Liver (tissue), 9 donors: ENCODE measurements around the gene SLC2A4RG. TPM values are rescaled to one million over a fixed set of nuclear protein-coding genes. Genes with fewer than 3 reads are reported as not detected.

Experiments used
- DNase-seq: peaks from one replicate; pipeline ENCODE4 v3.0.0-alpha.2; 2017; ENCODE audit warnings: low spot score
- H3K27ac ChIP-seq, 2 donors: one replicate each; pipeline ENCODE4 v1.7.0; 2013; ENCODE audit warnings: inconsistent platforms in 2 of 2, low read length in 2 of 2, control low read depth in 1 of 2, low read depth in 1 of 2, mild to moderate bottlenecking in 1 of 2
- H3K27me3 ChIP-seq, 4 donors: one replicate each; pipeline versions ENCODE4 v1.6.1 to v1.7.0; 2013; ENCODE audit warnings: low read length in 3 of 4, inconsistent platforms in 1 of 4, mild to moderate bottlenecking in 1 of 4, moderate library complexity in 1 of 4; ENCODE audit not compliant: control insufficient read depth in 4 of 4, insufficient read depth in 4 of 4
- H3K36me3 ChIP-seq, 4 donors: one replicate each; pipeline versions ENCODE4 v1.6.1 to v1.7.0; 2013; ENCODE audit warnings: low read length in 3 of 4, mild to moderate bottlenecking in 3 of 4, low read depth in 1 of 4, moderate library complexity in 1 of 4; ENCODE audit not compliant: control insufficient read depth in 4 of 4, insufficient read depth in 3 of 4
- H3K4me1 ChIP-seq, 4 donors: one replicate each; pipeline versions ENCODE4 v1.6.1 to v1.7.0; 2013; ENCODE audit warnings: low read length in 3 of 4, mild to moderate bottlenecking in 3 of 4, moderate library complexity in 1 of 4; ENCODE audit not compliant: control insufficient read depth in 4 of 4, insufficient read depth in 4 of 4
- H3K4me3 ChIP-seq, 3 donors: one replicate each; pipeline versions ENCODE4 v1.6.1 to v1.7.0; 2013; ENCODE audit warnings: low read length in 3 of 3, control low read depth in 1 of 3, low read depth in 1 of 3, mild to moderate bottlenecking in 1 of 3
- H3K9ac ChIP-seq, 2 donors: one replicate each; pipeline ENCODE4 v1.7.0; 2013; ENCODE audit warnings: low read length in 2 of 2, mild to moderate bottlenecking in 2 of 2, moderate library complexity in 2 of 2, control low read depth in 1 of 2, low read depth in 1 of 2
- H3K9me3 ChIP-seq, 4 donors: one replicate each; pipeline versions ENCODE4 v1.6.1 to v1.7.0; 2013; ENCODE audit warnings: low read length in 3 of 4; ENCODE audit not compliant: control insufficient read depth in 4 of 4
- EGR1 ChIP-seq, 2 donors: IDR thresholded peaks; 2 replicates each; pipeline ENCODE4 v1.6.1; 2016 to 2018; ENCODE audit warnings: antibody characterized with exemption in 2 of 2, low read depth in 2 of 2
- FOXA2 ChIP-seq: IDR thresholded peaks from 2 replicates; pipeline ENCODE4 v1.6.1; 2016; ENCODE audit warnings: antibody characterized with exemption
- HNF4A ChIP-seq, 2 donors: conservative IDR thresholded peaks; 2 replicates each; pipeline ENCODE4 v1.6.1; 2016; ENCODE audit warnings: antibody characterized with exemption in 2 of 2, mild to moderate bottlenecking in 2 of 2
- HNF4G ChIP-seq: IDR thresholded peaks from 2 replicates; pipeline ENCODE4 v1.6.1; 2016; ENCODE audit warnings: antibody characterized with exemption
- JUND ChIP-seq, 2 donors: IDR thresholded peaks; 2 replicates each; pipeline ENCODE4 v1.6.1; 2016; ENCODE audit warnings: antibody characterized with exemption in 2 of 2
- NR2F2 ChIP-seq: IDR thresholded peaks from 2 replicates; pipeline ENCODE4 v1.6.1; 2016; ENCODE audit warnings: antibody characterized with exemption
- RAD21 ChIP-seq, 2 donors: IDR thresholded peaks; 2 replicates each; pipeline ENCODE4 v1.6.1; 2016; ENCODE audit warnings: antibody characterized with exemption in 2 of 2, mild to moderate bottlenecking in 2 of 2
- RXRA ChIP-seq, 2 donors: IDR thresholded peaks; 2 replicates each; pipeline ENCODE4 v1.6.1; 2017 to 2018; ENCODE audit warnings: antibody characterized with exemption in 2 of 2, mild to moderate bottlenecking in 1 of 2
- SP1 ChIP-seq: IDR thresholded peaks from 2 replicates; pipeline ENCODE4 v1.6.1; 2018; ENCODE audit warnings: antibody characterized with exemption, mild to moderate bottlenecking
- TAF1 ChIP-seq: conservative IDR thresholded peaks from 2 replicates; pipeline ENCODE4 v1.6.1; 2016; ENCODE audit warnings: antibody characterized with exemption, mild to moderate bottlenecking
- YY1 ChIP-seq: IDR thresholded peaks from 2 replicates; pipeline ENCODE4 v1.6.1; 2016; ENCODE audit warnings: antibody characterized with exemption, mild to moderate bottlenecking
- whole genome bisulfite sequencing: extraction: QIAGEN DNeasy Blood & Tissue Kit; methylation state at CpG from one replicate; pipeline ENCODE4 v1.1.7; 2013; 5-methylcytosine and 5-hydroxymethylcytosine counted together
- polyA plus RNA-seq, 2 donors: library from polyadenylated mRNA; stranded (reverse) in 1 of 2; unstranded in 1 of 2; fragments of 200-250 nt in 1 of 2; fragments of >200 nt in 1 of 2; fragmentation: Nextera tagmentation in 1 of 2; extraction: Ambion mirVana in 1 of 2; gene quantifications; one replicate each; pipeline versions ENCODE4 v1.2.1 to v1.2.3, GENCODE V29; 2013 to 2015
- total RNA-seq, 2 donors: library from RNA; depleted of rRNA; stranded (reverse); fragments of >200 nt; gene quantifications; one replicate each; pipeline ENCODE4 v1.2.3, GENCODE V29; 2014
- TF ChIP-seq, protein P1 (sequence below): IDR thresholded peaks from 2 replicates; pipeline ENCODE4 v1.6.1; 2016; ENCODE audit warnings: antibody characterized with exemption
- TF ChIP-seq, protein P2 (sequence below): IDR thresholded peaks from 2 replicates; pipeline ENCODE4 v1.6.1; 2016; ENCODE audit warnings: antibody characterized with exemption, mild to moderate bottlenecking
- TF ChIP-seq, protein P3 (sequence below): fragments of 150-350 bp; IDR thresholded peaks from 2 replicates; pipeline ENCODE4 v1.5.1; 2017; ENCODE audit warnings: improper control_type of control experiment, low read depth, low read length; ENCODE audit not compliant: missing input control
- TF ChIP-seq, protein P4 (sequence below): IDR thresholded peaks from 2 replicates; pipeline ENCODE4 v1.6.1; 2016; ENCODE audit warnings: antibody characterized with exemption
- donor health status: healthy.
- donor health status: healthy.
- donor health status: healthy.
- donor health status: healthy.
- donor health status: healthy.

The SLC2A4RG gene
- total and polyA plus RNA-seq, 4 donors, result 22.2 to 39.7 (median 29.4) TPM

DNA sequence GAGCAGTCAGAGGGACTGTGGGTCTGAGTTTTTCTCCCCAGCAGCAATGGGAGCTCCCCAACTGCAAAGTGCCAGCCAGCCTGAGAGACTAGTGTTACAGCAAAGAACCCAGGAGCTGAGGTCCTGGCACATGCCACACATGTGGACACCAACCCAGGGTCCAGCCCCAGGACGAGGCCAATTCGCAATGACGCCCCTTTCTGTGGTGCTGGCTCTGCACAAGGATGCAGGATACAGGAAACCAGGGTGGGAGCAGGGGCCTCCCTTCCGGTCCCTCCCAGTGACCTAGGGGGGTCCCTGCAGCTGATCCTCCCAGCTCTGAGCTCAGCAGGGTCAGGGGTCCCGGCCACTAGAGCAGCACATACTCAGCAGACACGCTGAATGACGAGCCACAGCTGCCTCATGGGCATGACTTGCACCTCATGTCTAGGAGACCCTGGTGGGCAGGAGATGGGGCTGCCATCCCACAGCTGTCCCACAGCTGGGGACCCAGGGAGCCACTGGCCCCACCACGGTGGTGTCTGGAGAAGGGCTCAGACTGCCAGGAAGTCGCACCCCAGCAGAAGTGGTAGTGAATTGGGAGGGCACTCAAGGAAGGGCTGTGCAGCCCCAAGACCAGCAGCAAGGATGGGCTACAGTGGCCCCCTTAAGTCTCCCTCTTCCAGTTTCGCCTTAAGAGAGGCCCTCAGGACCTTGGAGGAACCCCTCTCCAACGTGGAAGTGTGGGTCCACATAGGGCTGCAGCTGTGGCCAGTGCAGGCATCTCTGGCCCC is 35.4 kb upstream of the SLC2A4RG start:
- peaks cover 5 to 24% (median 20%) of the 10 kb centered on the region in 4 donors for H3K4me1 ChIP-seq
- 91% methylated on average over 11 of the region's 11 CpGs for WGBS
- no peak overlapping the region for H3K27ac ChIP-seq
- H3K4me3 ChIP-seq, result no peak overlapping the region
- H3K9ac ChIP-seq, result no peak overlapping the region
- H3K36me3 ChIP-seq, result peaks cover 0 to 25% (median 9%) of the 10 kb centered on the region in 4 donors
- no peak for DNase-seq
- no peaks in the 10 kb centered on the region for H3K27me3 ChIP-seq
- no peaks in the 10 kb centered on the region for H3K9me3 ChIP-seq
- no peak for TF ChIP-seq RXRA (IDR thresholded peaks at IDR 0.05)
- TF ChIP-seq, protein P1, sequence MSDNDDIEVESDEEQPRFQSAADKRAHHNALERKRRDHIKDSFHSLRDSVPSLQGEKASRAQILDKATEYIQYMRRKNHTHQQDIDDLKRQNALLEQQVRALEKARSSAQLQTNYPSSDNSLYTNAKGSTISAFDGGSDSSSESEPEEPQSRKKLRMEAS, result no peak
- TF ChIP-seq NR2F2, result no peak

DNA sequence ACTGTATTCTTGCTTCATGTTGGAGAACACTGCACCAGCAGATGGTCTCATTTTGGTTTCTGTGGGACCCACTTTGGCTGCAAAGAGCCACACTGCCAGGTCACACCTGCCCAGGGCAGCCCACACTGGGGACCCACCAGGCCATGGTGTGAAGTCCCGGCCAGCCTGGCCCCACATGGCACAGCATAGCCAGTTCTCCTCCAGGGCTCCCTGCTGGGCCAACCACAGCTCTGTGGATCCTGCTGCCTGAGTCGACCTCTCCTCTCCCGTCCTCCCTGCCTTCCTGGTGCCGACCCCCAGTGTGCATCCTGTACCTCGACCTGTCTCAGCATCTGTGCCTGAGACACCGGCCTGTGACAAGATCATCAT is 34.8 kb upstream of the SLC2A4RG start:
- Histone ChIP-seq H3K9ac (no peak overlapping the region), H3K4me3 (no peak overlapping the region), H3K9me3 (no peaks in the 10 kb centered on the region), H3K4me1 (peaks cover 5 to 27% (median 24%) of the 10 kb centered on the region in 4 donors), H3K36me3 (peaks cover 0 to 25% (median 9%) of the 10 kb centered on the region in 4 donors), H3K27me3 (no peaks in the 10 kb centered on the region), H3K27ac (no peak overlapping the region)
- 76% methylated on average over 6 of the region's 6 CpGs for WGBS
- no peak for DNase-seq
- TF ChIP-seq, protein P2, sequence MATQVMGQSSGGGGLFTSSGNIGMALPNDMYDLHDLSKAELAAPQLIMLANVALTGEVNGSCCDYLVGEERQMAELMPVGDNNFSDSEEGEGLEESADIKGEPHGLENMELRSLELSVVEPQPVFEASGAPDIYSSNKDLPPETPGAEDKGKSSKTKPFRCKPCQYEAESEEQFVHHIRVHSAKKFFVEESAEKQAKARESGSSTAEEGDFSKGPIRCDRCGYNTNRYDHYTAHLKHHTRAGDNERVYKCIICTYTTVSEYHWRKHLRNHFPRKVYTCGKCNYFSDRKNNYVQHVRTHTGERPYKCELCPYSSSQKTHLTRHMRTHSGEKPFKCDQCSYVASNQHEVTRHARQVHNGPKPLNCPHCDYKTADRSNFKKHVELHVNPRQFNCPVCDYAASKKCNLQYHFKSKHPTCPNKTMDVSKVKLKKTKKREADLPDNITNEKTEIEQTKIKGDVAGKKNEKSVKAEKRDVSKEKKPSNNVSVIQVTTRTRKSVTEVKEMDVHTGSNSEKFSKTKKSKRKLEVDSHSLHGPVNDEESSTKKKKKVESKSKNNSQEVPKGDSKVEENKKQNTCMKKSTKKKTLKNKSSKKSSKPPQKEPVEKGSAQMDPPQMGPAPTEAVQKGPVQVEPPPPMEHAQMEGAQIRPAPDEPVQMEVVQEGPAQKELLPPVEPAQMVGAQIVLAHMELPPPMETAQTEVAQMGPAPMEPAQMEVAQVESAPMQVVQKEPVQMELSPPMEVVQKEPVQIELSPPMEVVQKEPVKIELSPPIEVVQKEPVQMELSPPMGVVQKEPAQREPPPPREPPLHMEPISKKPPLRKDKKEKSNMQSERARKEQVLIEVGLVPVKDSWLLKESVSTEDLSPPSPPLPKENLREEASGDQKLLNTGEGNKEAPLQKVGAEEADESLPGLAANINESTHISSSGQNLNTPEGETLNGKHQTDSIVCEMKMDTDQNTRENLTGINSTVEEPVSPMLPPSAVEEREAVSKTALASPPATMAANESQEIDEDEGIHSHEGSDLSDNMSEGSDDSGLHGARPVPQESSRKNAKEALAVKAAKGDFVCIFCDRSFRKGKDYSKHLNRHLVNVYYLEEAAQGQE, result no peak
- TF ChIP-seq, protein P3, sequence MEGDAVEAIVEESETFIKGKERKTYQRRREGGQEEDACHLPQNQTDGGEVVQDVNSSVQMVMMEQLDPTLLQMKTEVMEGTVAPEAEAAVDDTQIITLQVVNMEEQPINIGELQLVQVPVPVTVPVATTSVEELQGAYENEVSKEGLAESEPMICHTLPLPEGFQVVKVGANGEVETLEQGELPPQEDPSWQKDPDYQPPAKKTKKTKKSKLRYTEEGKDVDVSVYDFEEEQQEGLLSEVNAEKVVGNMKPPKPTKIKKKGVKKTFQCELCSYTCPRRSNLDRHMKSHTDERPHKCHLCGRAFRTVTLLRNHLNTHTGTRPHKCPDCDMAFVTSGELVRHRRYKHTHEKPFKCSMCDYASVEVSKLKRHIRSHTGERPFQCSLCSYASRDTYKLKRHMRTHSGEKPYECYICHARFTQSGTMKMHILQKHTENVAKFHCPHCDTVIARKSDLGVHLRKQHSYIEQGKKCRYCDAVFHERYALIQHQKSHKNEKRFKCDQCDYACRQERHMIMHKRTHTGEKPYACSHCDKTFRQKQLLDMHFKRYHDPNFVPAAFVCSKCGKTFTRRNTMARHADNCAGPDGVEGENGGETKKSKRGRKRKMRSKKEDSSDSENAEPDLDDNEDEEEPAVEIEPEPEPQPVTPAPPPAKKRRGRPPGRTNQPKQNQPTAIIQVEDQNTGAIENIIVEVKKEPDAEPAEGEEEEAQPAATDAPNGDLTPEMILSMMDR, result no peak
- TF ChIP-seq RAD21 (IDR thresholded peaks at IDR 0.05), result no peak
- TF ChIP-seq, protein P1, result no peak
- TF ChIP-seq NR2F2, result no peak

DNA sequence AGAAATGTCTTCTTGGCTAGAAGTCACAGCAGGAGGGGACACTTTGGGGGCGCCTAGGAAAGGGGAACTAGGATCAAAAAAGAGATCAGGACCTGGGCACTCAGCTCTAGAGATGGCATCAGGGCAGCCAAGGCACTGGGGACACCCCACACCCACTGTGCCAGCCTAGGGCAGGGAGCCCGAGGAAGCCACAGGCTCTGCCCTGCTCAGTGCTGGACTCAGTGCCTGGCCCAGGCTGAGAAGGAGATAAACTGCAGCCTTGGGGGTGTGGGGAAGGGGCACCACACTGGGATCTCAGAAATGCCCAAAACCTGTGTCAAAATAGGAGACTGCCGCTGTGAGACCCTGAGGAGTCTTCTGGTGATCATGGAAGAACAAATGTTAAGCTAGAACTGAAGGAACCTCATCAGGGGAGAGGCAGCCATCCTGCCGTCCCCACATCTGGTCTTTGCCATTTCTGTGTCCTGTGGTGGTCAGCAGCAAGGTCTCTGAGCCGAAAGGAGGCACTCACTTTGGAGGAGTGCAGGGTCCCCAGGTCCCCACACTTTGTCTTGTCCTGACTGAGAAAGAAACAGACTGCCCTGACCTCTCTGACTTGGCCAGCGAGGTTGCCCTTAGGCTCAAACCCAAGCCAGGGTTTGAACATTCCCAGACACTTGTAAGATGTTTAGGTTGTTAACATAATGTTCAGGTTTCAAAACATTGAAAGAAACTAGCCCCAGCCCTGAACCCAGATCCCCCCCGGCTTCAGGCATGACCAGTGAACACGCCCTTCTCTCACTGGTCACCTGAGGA is 34.1 kb upstream of the SLC2A4RG start:
- no peak overlapping the region for H3K27ac ChIP-seq
- H3K4me3 ChIP-seq, result no peak overlapping the region
- no peak overlapping the region for H3K9ac ChIP-seq
- peaks cover 5 to 27% (median 24%) of the 10 kb centered on the region in 4 donors for H3K4me1 ChIP-seq
- no peak for DNase-seq
- H3K36me3 ChIP-seq, result peaks cover 0 to 23% (median 9%) of the 10 kb centered on the region in 4 donors
- no peaks in the 10 kb centered on the region for H3K27me3 ChIP-seq
- 92% methylated on average over 8 of the region's 8 CpGs for WGBS
- H3K9me3 ChIP-seq, result no peaks in the 10 kb centered on the region
- TF ChIP-seq HNF4A (conservative IDR thresholded peaks at IDR 0.05), result no peak
- TF ChIP-seq TAF1, result no peak
- TF ChIP-seq JUND (IDR thresholded peaks at IDR 0.05), result no peak
- TF ChIP-seq, protein P3, result no peak
- TF ChIP-seq, protein P4, sequence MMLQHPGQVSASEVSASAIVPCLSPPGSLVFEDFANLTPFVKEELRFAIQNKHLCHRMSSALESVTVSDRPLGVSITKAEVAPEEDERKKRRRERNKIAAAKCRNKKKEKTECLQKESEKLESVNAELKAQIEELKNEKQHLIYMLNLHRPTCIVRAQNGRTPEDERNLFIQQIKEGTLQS, result no peak
- TF ChIP-seq EGR1 (IDR thresholded peaks at IDR 0.05; ENCODE audit: low read depth in 2 of 2), result no peak
- no peak for TF ChIP-seq YY1
- no peak for TF ChIP-seq HNF4G
- TF ChIP-seq SP1, result no peak
- TF ChIP-seq, protein P1, result no peak
- TF ChIP-seq RAD21 (IDR thresholded peaks at IDR 0.05), result no peak
- TF ChIP-seq NR2F2, result no peak
- TF ChIP-seq FOXA2, result no peak
